Dedifferentiated amniotic fluid mesenchymal stem cell (primary cell): ENCODE measurements around the gene CDC123.
"Not testable (repeated sequence)": the region's sequence is repeated elsewhere in the genome, so short reads cannot be mapped to it uniquely, and the experiment has no call there.

Experiments used
- DNase-seq: peaks from one replicate; pipeline ENCODE4 v3.0.0-alpha.2; 2016; ENCODE audit errors: extremely low spot score

The CDC123 gene

GRCh38 chr10:12195603-12196506 is at the start of gene CDC123, which contains the start of gene NUDT5:
TSS of gene CDC123 (plus strand) at chr10:12196188. CDS start at chr10:12196246, 58 bp downstream.
TSS of gene NUDT5 (minus strand) at chr10:12195891. CDS start at chr10:12186291, 9,600 bp downstream.
- DNase-seq: peak; percentile 85

DNA sequence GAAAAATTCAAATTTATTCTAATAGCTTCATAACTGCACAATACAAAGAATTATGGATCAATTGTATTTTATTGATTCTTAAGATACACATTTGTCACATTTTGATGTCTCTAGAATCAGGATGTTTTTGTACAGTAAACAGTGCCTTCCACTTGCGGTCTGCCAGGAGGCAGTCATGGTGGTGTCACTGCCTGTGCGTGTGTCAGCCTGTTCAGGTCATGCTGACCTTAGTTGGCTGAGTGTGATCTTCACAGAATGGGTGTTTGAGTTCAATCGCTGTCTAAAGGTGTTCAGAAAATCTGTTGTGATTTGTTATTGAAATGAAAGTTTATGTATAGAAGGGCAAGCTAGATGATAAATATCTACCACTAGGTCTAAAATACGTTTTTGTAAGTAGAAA is 45.8 kb upstream of the CDC123 start:
- DNase-seq: no peak

- no peak for DNase-seq
These were observed 41.5 kb upstream of the CDC123 start for GRCh38 chr10:12154516-12154915.

DNA sequence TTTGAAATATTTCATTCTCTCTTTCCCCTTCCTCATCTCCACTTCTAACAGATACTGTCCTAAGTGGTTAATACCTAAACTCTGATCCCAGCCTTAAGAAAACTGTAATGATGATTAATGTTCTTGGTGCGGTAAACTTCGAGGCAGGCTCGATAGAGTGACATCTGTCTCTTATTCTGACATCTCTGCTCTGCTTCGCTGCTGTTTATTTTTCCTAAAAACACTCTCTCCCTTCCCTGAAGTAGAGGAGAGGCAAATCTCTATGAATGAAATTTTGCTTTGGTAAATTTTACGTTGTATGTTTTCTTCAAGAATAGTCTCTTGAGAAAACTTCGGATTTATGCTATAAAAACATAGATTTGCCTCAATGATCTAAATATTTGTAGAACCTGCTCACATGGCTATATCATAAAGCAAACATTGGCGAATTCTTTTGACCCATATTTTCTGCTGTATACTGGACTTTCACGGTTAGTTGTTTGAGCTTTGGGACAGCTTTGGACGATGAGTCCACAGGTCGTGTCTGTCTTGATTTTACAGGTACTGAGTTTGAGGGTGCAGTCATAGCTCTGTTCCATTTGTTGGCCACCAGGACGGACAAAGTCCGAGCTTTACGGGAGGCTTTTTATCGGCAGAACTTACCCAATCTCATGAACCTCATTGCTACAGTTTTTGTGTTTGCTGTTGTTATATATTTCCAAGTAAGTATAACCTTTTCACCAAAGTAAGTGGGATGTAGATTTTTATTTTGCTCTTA is 39.4 kb upstream of the CDC123 start:
- no peak for DNase-seq

DNA sequence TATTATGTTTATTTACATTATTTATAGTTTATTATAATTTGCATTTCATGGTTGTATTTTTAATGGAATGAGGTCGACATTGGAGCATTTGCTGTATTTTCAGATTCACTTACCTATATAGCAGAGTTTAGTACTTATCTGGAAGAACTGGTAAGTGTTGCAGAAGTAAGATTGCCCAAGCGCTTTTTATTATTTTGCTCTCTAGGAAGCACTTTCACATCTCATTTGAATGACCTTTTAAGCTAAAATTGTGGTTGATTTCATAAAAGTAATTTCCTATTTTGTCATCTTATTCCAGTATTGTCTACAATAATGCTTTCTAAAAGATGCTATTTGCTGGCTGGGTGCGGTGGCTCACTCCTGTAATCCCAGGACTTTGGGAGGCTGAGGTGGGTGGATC is 37.9 kb upstream of the CDC123 start:
- no peak for DNase-seq

DNA sequence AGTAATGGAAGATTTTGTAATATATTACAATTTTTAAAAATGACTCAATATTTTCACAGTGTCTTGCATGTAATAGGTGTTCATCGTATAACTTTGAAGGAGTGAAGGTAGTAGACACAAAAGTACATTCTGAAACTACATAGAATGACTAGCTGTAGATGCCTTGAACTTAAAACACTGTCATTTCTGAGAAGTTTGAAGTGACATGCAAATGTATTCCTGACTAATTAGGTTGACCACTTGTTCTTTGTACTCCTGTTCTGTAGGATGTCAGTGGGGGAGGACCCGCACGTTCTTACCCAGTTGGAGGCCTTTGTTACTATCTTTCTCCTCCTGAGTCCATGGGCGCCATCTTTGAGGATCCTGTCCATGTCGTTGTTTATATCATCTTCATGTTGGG is 35.3 kb upstream of the CDC123 start:
- DNase-seq: no peak

GRCh38 chr10:12162927-12163326 is 33.1 kb upstream of the CDC123 start:
- DNase-seq: no peak

GRCh38 chr10:12164085-12164484 is 31.9 kb upstream of the CDC123 start:
- no peak for DNase-seq

DNA sequence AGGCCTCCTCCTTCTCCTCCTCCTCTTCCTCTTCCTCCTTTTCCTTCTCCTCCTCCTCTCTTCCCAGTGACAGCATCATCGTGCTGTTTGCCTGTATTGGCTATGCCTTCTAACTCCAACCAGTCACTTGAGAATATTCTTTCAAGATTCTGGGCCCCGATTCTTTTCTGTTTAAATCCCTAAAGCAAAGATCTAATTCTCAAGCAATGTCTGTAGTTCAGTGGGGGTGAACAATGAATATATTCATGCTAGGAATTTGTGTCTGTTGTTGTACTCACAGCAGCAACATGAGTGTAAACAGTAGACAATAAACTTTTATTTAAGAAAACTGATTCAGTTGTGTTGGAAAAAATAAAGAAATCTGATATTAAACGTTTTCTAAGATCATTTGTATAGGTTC is 31.0 kb upstream of the CDC123 start:
- no peak for DNase-seq

- no peak for DNase-seq
These were observed 29.8 kb upstream of the CDC123 start for GRCh38 chr10:12165999-12166775.

DNA sequence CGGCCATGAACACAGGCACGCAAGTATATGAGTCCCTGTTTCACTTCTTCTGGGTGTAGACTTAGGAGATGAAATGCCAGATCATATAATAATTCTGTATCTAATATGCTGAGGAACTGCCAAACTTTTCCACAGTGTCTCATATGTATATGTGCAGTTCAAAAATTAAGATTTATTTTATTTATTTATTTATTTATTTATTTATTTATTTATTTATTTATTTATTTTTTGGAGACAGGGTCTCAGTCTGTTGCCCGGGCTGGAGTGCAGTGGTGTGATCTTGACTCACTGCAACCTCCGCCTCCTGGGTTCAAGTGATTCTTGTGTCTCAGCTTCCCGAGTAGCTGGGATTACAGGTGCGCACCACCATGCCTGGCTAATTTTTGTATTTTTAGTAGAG is 24.5 kb upstream of the CDC123 start:
- not testable (repeated sequence) for DNase-seq

- no peak for DNase-seq
These were observed 18.3 kb upstream of the CDC123 start for GRCh38 chr10:12177642-12178041.

GRCh38 chr10:12179606-12180170 is 16.3 kb upstream of the CDC123 start:
- no peak for DNase-seq

GRCh38 chr10:12180221-12180974 is 15.6 kb upstream of the CDC123 start:
- DNase-seq: no peak

DNA sequence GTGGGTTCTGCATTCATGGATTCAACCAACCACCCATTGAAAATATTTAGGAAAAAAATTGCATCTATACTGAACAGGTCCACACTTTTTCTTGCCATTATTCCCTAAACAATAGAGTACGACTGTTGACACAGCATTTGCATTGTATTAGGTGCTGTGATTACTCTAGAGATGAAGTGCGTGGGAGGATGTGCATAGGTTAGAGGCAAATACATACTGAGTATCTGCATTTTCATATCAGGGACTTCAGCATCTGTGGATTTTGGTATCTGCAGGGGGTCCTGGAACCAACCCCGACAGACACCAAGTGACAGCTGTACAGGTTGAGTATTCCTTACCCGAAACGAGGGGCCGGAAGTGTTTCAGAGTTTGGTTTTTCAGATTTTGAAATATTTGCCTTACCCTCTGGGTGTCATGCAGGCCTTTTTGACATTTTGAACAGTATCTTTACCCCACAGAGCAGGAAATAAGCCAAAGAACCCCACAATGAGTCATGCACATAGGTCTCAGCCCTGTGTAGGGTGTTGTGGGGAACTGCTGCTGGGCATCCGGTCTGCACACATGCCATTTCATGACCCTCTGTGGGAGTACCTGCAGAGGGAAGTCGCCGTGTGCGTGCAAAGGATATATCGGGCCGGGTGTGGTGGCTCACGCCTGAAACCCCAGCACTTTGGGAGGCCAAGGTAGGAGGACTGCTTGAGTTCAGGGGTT is 14.8 kb upstream of the CDC123 start:
- no peak for DNase-seq

GRCh38 chr10:12184165-12184564 is 11.8 kb upstream of the CDC123 start:
- DNase-seq: no peak

GRCh38 chr10:12186323-12186722 is 9.7 kb upstream of the CDC123 start:
- no peak for DNase-seq

- no peak for DNase-seq
These were observed 8.6 kb upstream of the CDC123 start for GRCh38 chr10:12187321-12187905.

DNA sequence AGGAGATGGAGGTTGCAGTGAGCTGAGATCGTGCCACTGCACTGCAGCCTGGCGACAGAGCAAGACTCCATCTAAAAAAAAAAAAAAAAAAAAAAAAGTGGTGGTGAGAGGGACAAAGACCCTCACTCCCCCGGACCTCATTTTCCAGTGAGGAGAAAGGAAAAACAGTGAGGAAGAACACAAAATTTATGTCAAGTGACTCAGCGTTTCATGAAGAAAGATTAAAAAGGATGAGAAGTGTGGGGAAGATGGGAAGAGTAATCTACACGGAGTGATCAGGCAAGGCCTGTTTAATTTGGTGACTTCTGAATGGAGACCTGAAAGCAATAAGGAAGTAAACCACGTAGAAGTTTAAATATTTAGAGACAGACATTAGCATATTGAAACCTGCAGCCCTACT is 7.3 kb upstream of the CDC123 start:
- no peak for DNase-seq

- no peak for DNase-seq
These were observed 6.6 kb upstream of the CDC123 start for GRCh38 chr10:12189426-12189825.
